ENCODE data around the gene CAMK1. TPM values are rescaled to one million over a fixed set of nuclear protein-coding genes. Genes with fewer than 3 reads are reported as not detected.

Gene CAMK1
- total and polyA plus RNA-seq, 9 of the 15 experiments (the other 6 are each of a cell fraction or from before 2014, with no cell fraction given), result 0.23 to 10.7 (median 6.0) TPM

DNA sequence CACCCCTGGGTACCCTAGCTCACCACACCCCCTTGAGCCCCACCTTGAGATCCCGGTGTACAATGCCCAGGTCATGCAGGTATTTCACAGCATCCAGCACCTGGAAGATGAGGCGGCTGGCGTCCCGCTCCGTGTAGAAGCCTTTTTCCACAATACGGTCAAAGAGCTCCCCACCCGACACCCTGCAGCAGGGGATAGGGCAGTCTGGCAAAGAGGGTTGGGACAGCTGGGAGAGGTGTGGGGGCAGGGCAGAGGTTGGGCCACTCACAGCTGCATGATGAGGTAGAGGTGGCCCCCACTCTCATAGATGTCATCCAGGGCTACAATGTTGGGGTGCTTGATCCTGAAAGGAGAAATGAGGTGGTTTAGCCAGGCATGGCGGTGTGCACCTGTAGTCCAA is 6.9 kb downstream of the CAMK1 start:
- TF ChIP-seq CAMTA2 (CRISPR knock-in tag; conservative IDR thresholded peaks at IDR 0.05) (no peak), POLR2G (IDR thresholded peaks at IDR 0.05; ENCODE audit: low read depth, low read length) (peak; percentile 50; the same call in 1 of the 2 replicates)
- in situ Hi-C loops (cut with MboI), result no loop called here
- Histone ChIP-seq H3K27me3 (ENCODE audit: control insufficient read depth in 2 of 2, insufficient read depth in 2 of 2, low read length in 2 of 2) (no peaks in the 10 kb centered on the region), H3K4me3 (no peak overlapping the region), H3K9ac (ENCODE audit: insufficient read depth in 1 of 2, low read depth in 2 of 2, low read length in 2 of 2) (peak overlapping the region in 1 of 2 experiments; percentile 43; a peak in 1 of 4 replicates), H3K27ac (ENCODE audit: extremely low read depth, low read depth, low read length) (no peak overlapping the region), H3K4me1 (replicated peaks in 1 of 2; ENCODE audit: control insufficient read depth in 2 of 2, insufficient read depth in 2 of 2, low read length in 2 of 2) (peaks cover 0 to 4% of the 10 kb centered on the region in 2 experiments; a peak in 2 of 5 replicates), H3K79me2 (ENCODE audit: control insufficient read depth, insufficient read depth, low read length) (no peaks in the 10 kb centered on the region), H3K9me3 (replicated peaks; ENCODE audit: control insufficient read depth, insufficient read depth, low read depth, low read length) (no peaks in the 10 kb centered on the region; the same call in 1 of the 2 replicates), H3K36me3 (ENCODE audit: control insufficient read depth, insufficient read depth, low read length) (peaks cover 10% of the 10 kb centered on the region; the same call in 1 of the 3 replicates), H3K9me1 (ENCODE audit: control insufficient read depth, insufficient read depth, low read length) (no peaks in the 10 kb centered on the region), H3K4me2 (ENCODE audit: insufficient read depth, low read length) (no peak overlapping the region), H4K20me1 (replicated peaks; ENCODE audit: control insufficient read depth, insufficient read depth, low read length) (no peaks in the 10 kb centered on the region), H2AFZ (ENCODE audit: low read depth, low read length) (no peak overlapping the region)
- FAIRE-seq (no peak), DNase-seq (ENCODE audit: extremely low read depth in 1 of 4, low spot score in 3 of 4) (no peak), ATAC-seq (no peak; the same call in 2 of the 3 replicates)
- BruUV-seq (replicated peaks), result no TSS peak
- POLR2A ChIA-PET, result interaction anchor here (0.6 to 2.2 kb wide), 5 partner anchors 9 to 30 kb away, joined by 3 to 11 read pairs (median 4); partner anchors contain the start of gene OGG1
- 73% methylated on average over 8 of the region's 8 CpGs for WGBS (ENCODE audit: insufficient coverage, low coverage, missing lambda C conversion rate)
- intact Hi-C loops (cut with micrococcal nuclease), result no loop called here
- CTCF ChIA-PET (ENCODE audit: low intra/inter-chr PET ratio), result no interaction called here

DNA sequence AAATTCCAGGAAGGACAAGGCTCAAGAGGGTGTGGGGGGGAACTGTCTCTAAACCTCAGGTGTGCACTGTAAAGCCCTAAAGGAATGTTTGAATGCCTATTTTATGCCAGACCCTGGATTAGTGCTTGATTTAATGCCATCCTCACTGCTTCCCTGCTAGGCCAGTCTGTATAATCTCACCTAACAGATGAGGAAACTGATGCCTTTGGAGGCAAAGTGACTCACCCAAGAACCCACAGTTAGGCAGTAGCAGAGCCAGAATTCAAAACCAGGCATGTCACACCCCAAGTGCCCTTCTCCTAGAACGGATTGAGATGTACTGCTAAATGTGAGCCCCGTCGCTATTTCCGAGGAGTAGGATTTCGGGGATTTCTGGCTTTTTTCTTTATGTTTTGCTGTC is 7.8 kb downstream of the CAMK1 start:
- Histone ChIP-seq H3K9ac (ENCODE audit: insufficient read depth in 1 of 2, low read depth in 2 of 2, low read length in 2 of 2) (no peak overlapping the region), H3K27ac (ENCODE audit: extremely low read depth, low read depth, low read length) (no peak overlapping the region), H3K27me3 (ENCODE audit: control insufficient read depth in 2 of 2, insufficient read depth in 2 of 2, low read length in 2 of 2) (no peaks in the 10 kb centered on the region), H4K20me1 (replicated peaks; ENCODE audit: control insufficient read depth, insufficient read depth, low read length) (no peaks in the 10 kb centered on the region), H3K9me1 (ENCODE audit: control insufficient read depth, insufficient read depth, low read length) (no peaks in the 10 kb centered on the region), H3K4me1 (replicated peaks in 1 of 2; ENCODE audit: control insufficient read depth in 2 of 2, insufficient read depth in 2 of 2, low read length in 2 of 2) (peaks cover 0 to 4% of the 10 kb centered on the region in 2 experiments; a peak in 3 of 5 replicates), H3K4me3 (no peak overlapping the region), H3K79me2 (ENCODE audit: control insufficient read depth, insufficient read depth, low read length) (no peaks in the 10 kb centered on the region), H3K4me2 (ENCODE audit: insufficient read depth, low read length) (no peak overlapping the region), H3K36me3 (ENCODE audit: control insufficient read depth, insufficient read depth, low read length) (peaks cover 19% of the 10 kb centered on the region; the same call in 2 of the 3 replicates), H2AFZ (ENCODE audit: low read depth, low read length) (no peak overlapping the region), H3K9me3 (replicated peaks; ENCODE audit: control insufficient read depth, insufficient read depth, low read depth, low read length) (no peaks in the 10 kb centered on the region; the same call in 1 of the 2 replicates)
- WGBS (ENCODE audit: insufficient coverage, low coverage, missing lambda C conversion rate), result 76% methylated on average over 5 of the region's 5 CpGs
- FAIRE-seq, result no peak
- in situ Hi-C loops (cut with MboI), result no loop called here
- CTCF ChIA-PET (ENCODE audit: low intra/inter-chr PET ratio), result no interaction called here
- intact Hi-C loops (cut with micrococcal nuclease), result no loop called here
- POLR2A ChIA-PET, result interaction anchor here (0.6 kb wide), 1 partner anchor 13 kb away, joined by 4 read pairs; no protein-coding TSS in a partner anchor
- no TSS peak for BruUV-seq (replicated peaks)
- no peak for DNase-seq (ENCODE audit: extremely low read depth in 1 of 4, low spot score in 3 of 4)
- ATAC-seq, result no peak
- TF ChIP-seq, protein P1, sequence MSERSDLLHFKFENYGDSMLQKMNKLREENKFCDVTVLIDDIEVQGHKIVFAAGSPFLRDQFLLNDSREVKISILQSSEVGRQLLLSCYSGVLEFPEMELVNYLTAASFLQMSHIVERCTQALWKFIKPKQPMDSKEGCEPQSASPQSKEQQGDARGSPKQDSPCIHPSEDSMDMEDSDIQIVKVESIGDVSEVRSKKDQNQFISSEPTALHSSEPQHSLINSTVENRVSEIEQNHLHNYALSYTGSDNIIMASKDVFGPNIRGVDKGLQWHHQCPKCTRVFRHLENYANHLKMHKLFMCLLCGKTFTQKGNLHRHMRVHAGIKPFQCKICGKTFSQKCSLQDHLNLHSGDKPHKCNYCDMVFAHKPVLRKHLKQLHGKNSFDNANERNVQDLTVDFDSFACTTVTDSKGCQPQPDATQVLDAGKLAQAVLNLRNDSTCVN (CRISPR knock-in tag; IDR thresholded peaks at IDR 0.05), result no peak
- TF ChIP-seq, protein P2, sequence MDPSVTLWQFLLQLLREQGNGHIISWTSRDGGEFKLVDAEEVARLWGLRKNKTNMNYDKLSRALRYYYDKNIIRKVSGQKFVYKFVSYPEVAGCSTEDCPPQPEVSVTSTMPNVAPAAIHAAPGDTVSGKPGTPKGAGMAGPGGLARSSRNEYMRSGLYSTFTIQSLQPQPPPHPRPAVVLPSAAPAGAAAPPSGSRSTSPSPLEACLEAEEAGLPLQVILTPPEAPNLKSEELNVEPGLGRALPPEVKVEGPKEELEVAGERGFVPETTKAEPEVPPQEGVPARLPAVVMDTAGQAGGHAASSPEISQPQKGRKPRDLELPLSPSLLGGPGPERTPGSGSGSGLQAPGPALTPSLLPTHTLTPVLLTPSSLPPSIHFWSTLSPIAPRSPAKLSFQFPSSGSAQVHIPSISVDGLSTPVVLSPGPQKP (CRISPR knock-in tag; IDR thresholded peaks at IDR 0.05), result no peak
- TF ChIP-seq ZEB2 (IDR thresholded peaks at IDR 0.05) (no peak), RCOR1 (IDR thresholded peaks at IDR 0.05; ENCODE audit: borderline replicate concordance in 1 of 2, low read depth in 2 of 2, low read length in 2 of 2) (no peak), DPF2 (IDR thresholded peaks at IDR 0.05) (no peak), NFATC3 (IDR thresholded peaks at IDR 0.05) (no peak), NR4A1 (CRISPR knock-in tag; IDR thresholded peaks at IDR 0.05) (no peak), NR4A1 (tag; IDR thresholded peaks at IDR 0.05) (no peak), MCM3 (IDR thresholded peaks at IDR 0.05) (no peak)
- TF ChIP-seq, protein P3, sequence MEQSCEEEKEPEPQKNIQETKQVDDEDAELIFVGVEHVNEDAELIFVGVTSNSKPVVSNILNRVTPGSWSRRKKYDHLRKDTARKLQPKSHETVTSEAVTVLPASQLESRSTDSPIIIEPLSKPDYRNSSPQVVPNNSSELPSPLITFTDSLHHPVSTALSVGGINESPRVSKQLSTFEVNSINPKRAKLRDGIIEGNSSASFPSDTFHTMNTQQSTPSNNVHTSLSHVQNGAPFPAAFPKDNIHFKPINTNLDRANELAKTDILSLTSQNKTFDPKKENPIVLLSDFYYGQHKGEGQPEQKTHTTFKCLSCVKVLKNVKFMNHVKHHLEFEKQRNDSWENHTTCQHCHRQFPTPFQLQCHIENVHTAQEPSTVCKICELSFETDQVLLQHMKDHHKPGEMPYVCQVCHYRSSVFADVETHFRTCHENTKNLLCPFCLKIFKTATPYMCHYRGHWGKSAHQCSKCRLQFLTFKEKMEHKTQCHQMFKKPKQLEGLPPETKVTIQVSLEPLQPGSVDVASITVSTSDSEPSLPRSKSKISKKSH (CRISPR knock-in tag; IDR thresholded peaks at IDR 0.05), result no peak
